Measurements from ENCODE around the gene KLHL41.
"Not testable (repeated sequence)": the region's sequence is repeated elsewhere in the genome, so short reads cannot be mapped to it uniquely, and the experiment has no call there.

GRCh38 chr2:169575264-169575663 is 65.8 kb downstream of the KLHL41 start:
- not testable (repeated sequence) for TF ChIP-seq CTCF, POLR2A (IDR thresholded peaks at IDR 0.05)

All from adrenal gland (tissue), 5 donors.